Thoracic aorta (tissue), 2 donors: Measurements from ENCODE around the gene HELQ. TPM values are rescaled to one million over a fixed set of nuclear protein-coding genes. Genes with fewer than 3 reads are reported as not detected.

Experiments used
- ATAC-seq: fragments of 150-250 bp; one replicate; pipeline ENCODE4 v1.8.0; 2017; ENCODE audit warnings: low read depth; ENCODE audit not compliant: insufficient number of reproducible peaks, low FRiP score
- DNase-seq: peaks from one replicate; pipeline ENCODE4 v3.0.0-alpha.2; 2020; ENCODE audit warnings: low spot score
- H3K27ac ChIP-seq, 2 donors: fragments of 200-600 bp; sonication (generic); 1 replicate in 1 of 2; 2 replicates in 1 of 2; pipeline ENCODE4 v1.5.1; 2016; ENCODE audit warnings: mild to moderate bottlenecking in 2 of 2, moderate library complexity in 2 of 2
- H3K27me3 ChIP-seq: fragments of 200-600 bp; sonication (generic); replicated peaks from 2 replicates; pipeline ENCODE4 v1.6.0; 2016; ENCODE audit warnings: mild to moderate bottlenecking; ENCODE audit not compliant: insufficient read depth
- H3K36me3 ChIP-seq: fragments of 200-600 bp; sonication (generic); one replicate; pipeline ENCODE4 v1.5.1; 2016
- H3K4me1 ChIP-seq, 2 donors: fragments of 200-600 bp; sonication (generic); 1 replicate in 1 of 2; 2 replicates in 1 of 2; pipeline versions ENCODE4 v1.5.1 to v1.6.0; 2016; ENCODE audit warnings: low read depth in 2 of 2, mild to moderate bottlenecking in 1 of 2; ENCODE audit not compliant: control insufficient read depth in 1 of 2
- H3K4me3 ChIP-seq: fragments of 200-600 bp; sonication (generic); 2 replicates; pipeline ENCODE4 v1.5.1; 2016; ENCODE audit warnings: mild to moderate bottlenecking
- H3K9me3 ChIP-seq: fragments of 200-600 bp; sonication (generic); 2 replicates; pipeline ENCODE4 v1.5.1; 2016
- CTCF ChIP-seq: fragments of 200-600 bp; sonication (generic); IDR thresholded peaks from one replicate; pipeline ENCODE4 v1.5.1; 2019; ENCODE audit warnings: antibody characterized with exemption
- total RNA-seq, 2 donors: library from RNA; depleted of rRNA; stranded (reverse); fragments of >200 nt; gene quantifications; one replicate each; pipeline versions ENCODE4 v1.1.0 to v1.2.3, GENCODE V29; 2016

Gene HELQ
- total RNA-seq, 2 donors from 2014 or later = 11.6 to 19.6 TPM

- peaks cover 1 to 11% of the 10 kb centered on the region in 2 donors for H3K4me1 ChIP-seq
- ATAC-seq = no peak
- peaks cover 9% of the 10 kb centered on the region for H3K36me3 ChIP-seq
- no peak overlapping the region for H3K27ac ChIP-seq
- H3K27me3 ChIP-seq = no peaks in the 10 kb centered on the region
- no peaks in the 10 kb centered on the region for H3K9me3 ChIP-seq
- no peak for TF ChIP-seq CTCF
- no peak overlapping the region for H3K4me3 ChIP-seq
- no peak for DNase-seq
Observed at GRCh38 chr4:83449009-83449408, 6.6 kb downstream of the HELQ start.

- no peak overlapping the region for H3K27ac ChIP-seq
- no peaks in the 10 kb centered on the region for H3K9me3 ChIP-seq
- no peaks in the 10 kb centered on the region for H3K27me3 ChIP-seq
- no peaks in the 10 kb centered on the region for H3K4me1 ChIP-seq
- no peak for ATAC-seq
- H3K4me3 ChIP-seq = no peak overlapping the region
- DNase-seq = no peak
- no peak for TF ChIP-seq CTCF
- H3K36me3 ChIP-seq = peaks cover 28% of the 10 kb centered on the region
Observed at GRCh38 chr4:83440899-83441298, 14.7 kb downstream of the HELQ start.

GRCh38 chr4:83440148-83440814, 15.3 kb downstream of the HELQ start:
- no peak for TF ChIP-seq CTCF
- no peaks in the 10 kb centered on the region for H3K9me3 ChIP-seq
- peaks cover 28% of the 10 kb centered on the region for H3K36me3 ChIP-seq
- H3K27me3 ChIP-seq = no peaks in the 10 kb centered on the region
- no peak overlapping the region for H3K27ac ChIP-seq
- H3K4me3 ChIP-seq = no peak overlapping the region
- DNase-seq = no peak
- ATAC-seq = no peak
- no peaks in the 10 kb centered on the region for H3K4me1 ChIP-seq

GRCh38 chr4:83438719-83439118, 16.9 kb downstream of the HELQ start:
- H3K27me3 ChIP-seq = no peaks in the 10 kb centered on the region
- no peaks in the 10 kb centered on the region for H3K9me3 ChIP-seq
- ATAC-seq (no peak), DNase-seq (no peak)
- H3K27ac ChIP-seq = no peak overlapping the region
- peaks cover 18% of the 10 kb centered on the region for H3K36me3 ChIP-seq
- TF ChIP-seq CTCF = no peak
- H3K4me1 ChIP-seq = no peaks in the 10 kb centered on the region
- H3K4me3 ChIP-seq = no peak overlapping the region

GRCh38 chr4:83436680-83437079, 18.9 kb downstream of the HELQ start:
- no peak for TF ChIP-seq CTCF
- no peaks in the 10 kb centered on the region for H3K9me3 ChIP-seq
- H3K4me3 ChIP-seq = no peak overlapping the region
- ATAC-seq (no peak), DNase-seq (no peak)
- H3K27ac ChIP-seq = no peak overlapping the region
- H3K27me3 ChIP-seq = no peaks in the 10 kb centered on the region
- peaks cover 12% of the 10 kb centered on the region for H3K36me3 ChIP-seq
- no peaks in the 10 kb centered on the region for H3K4me1 ChIP-seq
